Ascending aorta (tissue), 2 donors: Measurements from ENCODE around the gene TECPR2. TPM values are rescaled to one million over a fixed set of nuclear protein-coding genes. Genes with fewer than 3 reads are reported as not detected.
A peak's percentile ranks its signal among the peaks of the same experiment; 100 is the strongest.

ENCODE experiments used
- DNase-seq, 2 donors: peaks; one replicate each; pipeline ENCODE4 v3.0.0-alpha.2; 2019; ENCODE audit warnings: low spot score in 2 of 2
- H3K27ac ChIP-seq, 2 donors: fragments of 200-600 bp; sonication (generic); one replicate each; pipeline ENCODE4 v1.5.1; 2016 to 2017; ENCODE audit warnings: mild to moderate bottlenecking in 1 of 2
- H3K27me3 ChIP-seq: fragments of 200-600 bp; sonication (generic); one replicate; pipeline ENCODE4 v1.5.1; 2017
- H3K36me3 ChIP-seq, 2 donors: fragments of 200-600 bp; sonication (generic); one replicate each; pipeline ENCODE4 v1.5.1; 2016
- H3K4me1 ChIP-seq, 2 donors: fragments of 200-600 bp; sonication (generic); one replicate each; pipeline ENCODE4 v1.5.1; 2016 to 2017; ENCODE audit warnings: mild to moderate bottlenecking in 1 of 2
- H3K4me3 ChIP-seq, 2 donors: fragments of 200-600 bp; sonication (generic); one replicate each; pipeline ENCODE4 v1.5.1; 2016 to 2017; ENCODE audit warnings: mild to moderate bottlenecking in 1 of 2
- H3K9me3 ChIP-seq, 2 donors: fragments of 200-600 bp; sonication (generic); one replicate each; pipeline ENCODE4 v1.5.1; 2016
- CTCF ChIP-seq, 3 experiments: fragments of 200-600 bp in 2 of 3; fragments of 450-650 bp in 1 of 3; sonication (generic) in 2 of 3; IDR thresholded peaks; one replicate each; pipeline ENCODE4 v1.5.1; 2016 to 2019; ENCODE audit warnings: antibody characterized with exemption in 3 of 3, mild to moderate bottlenecking in 1 of 3, moderate library complexity in 1 of 3
- intact Hi-C: fragments of 100-400 bp; cut with DNase I; formaldehyde crosslinking; loops from one replicate; pipeline ENCODE4 v1.15.1; 2023
- total RNA-seq: library from RNA; depleted of rRNA; stranded (reverse); fragments of >200 nt; gene quantifications from one replicate; pipeline ENCODE4 v1.1.0, GENCODE V29; 2016

Gene TECPR2
- total RNA-seq, 1 donor from 2014 or later: 27.0 TPM

- Histone ChIP-seq H3K4me3 (no peak overlapping the region), H3K27me3 (no peaks in the 10 kb centered on the region), H3K9me3 (no peaks in the 10 kb centered on the region), H3K4me1 (peaks cover 3 to 17% of the 10 kb centered on the region in 2 donors), H3K36me3 (no peaks in the 10 kb centered on the region), H3K27ac (peak overlapping the region; percentile 19 to 36)
- no peak for DNase-seq
- TF ChIP-seq CTCF (IDR thresholded peaks at IDR 0.05): no peak
- intact Hi-C loops: loop anchor here (10.0 kb wide), 1 partner anchor 270 kb away; no protein-coding TSS in a partner anchor
Observed at GRCh38 chr14:102504328-102504999, 141.7 kb downstream of the TECPR2 start.

- DNase-seq: no peak
- TF ChIP-seq CTCF (IDR thresholded peaks at IDR 0.05): no peak
- no peak overlapping the region for H3K4me3 ChIP-seq
- no peaks in the 10 kb centered on the region for H3K9me3 ChIP-seq
- intact Hi-C loops: loop anchor here (5.0 to 10.0 kb wide), 3 partner anchors 270 to 743 kb away; partner anchors contain the start of genes HSP90AA1 and PPP2R5C
- peaks cover 4 to 14% of the 10 kb centered on the region in 2 donors for H3K4me1 ChIP-seq
- no peaks in the 10 kb centered on the region for H3K36me3 ChIP-seq
- H3K27me3 ChIP-seq: no peaks in the 10 kb centered on the region
- no peak overlapping the region for H3K27ac ChIP-seq
Observed at GRCh38 chr14:102505000-102505619, 142.4 kb downstream of the TECPR2 start.

GRCh38 chr14:102505775-102506625, 143.3 kb downstream of the TECPR2 start:
- no peaks in the 10 kb centered on the region for H3K9me3 ChIP-seq
- H3K27ac ChIP-seq: no peak overlapping the region

GRCh38 chr14:102506626-102506925, 143.8 kb downstream of the TECPR2 start:
- TF ChIP-seq CTCF (IDR thresholded peaks at IDR 0.05): no peak
- Histone ChIP-seq H3K36me3 (no peaks in the 10 kb centered on the region), H3K4me3 (no peak overlapping the region), H3K27me3 (no peaks in the 10 kb centered on the region), H3K9me3 (no peaks in the 10 kb centered on the region), H3K4me1 (peaks cover 8% of the 10 kb centered on the region in 2 donors), H3K27ac (no peak overlapping the region)
- intact Hi-C loops: loop anchor here (5.0 to 10.0 kb wide), 3 partner anchors 272 to 744 kb away; partner anchors contain the start of genes HSP90AA1 and PPP2R5C
- no peak for DNase-seq

More at GRCh38 chr14:102505775-102506625, 143.3 kb downstream of the TECPR2 start:
- H3K4me3 ChIP-seq: no peak overlapping the region
- no peak for DNase-seq
- H3K27me3 ChIP-seq: no peaks in the 10 kb centered on the region
- H3K36me3 ChIP-seq: no peaks in the 10 kb centered on the region
- H3K4me1 ChIP-seq: peaks cover 8 to 9% of the 10 kb centered on the region in 2 donors
- intact Hi-C loops: loop anchor here (5.0 to 10.0 kb wide), 3 partner anchors 271 to 744 kb away; partner anchors contain the start of genes HSP90AA1 and PPP2R5C
- TF ChIP-seq CTCF (IDR thresholded peaks at IDR 0.05): no peak

GRCh38 chr14:102507081-102507856, 144.5 kb downstream of the TECPR2 start:
- no peak for TF ChIP-seq CTCF (IDR thresholded peaks at IDR 0.05)
- Histone ChIP-seq H3K27me3 (no peaks in the 10 kb centered on the region), H3K4me1 (peaks cover 8% of the 10 kb centered on the region in 2 donors), H3K36me3 (no peaks in the 10 kb centered on the region), H3K9me3 (no peaks in the 10 kb centered on the region), H3K4me3 (no peak overlapping the region), H3K27ac (no peak overlapping the region)
- intact Hi-C loops: loop anchor here (5.0 to 10.0 kb wide), 3 partner anchors 272 to 745 kb away; partner anchors contain the start of genes HSP90AA1 and PPP2R5C
- DNase-seq: no peak
